HG03175 (cell line): Measurements from ENCODE around the gene PITPNM3.

Experiments used
- ATAC-seq: cut with Tn5 transposase; IDR thresholded peaks from one replicate; pipeline ENCODE4 v1.9.1; 2021; ENCODE audit warnings: mild to moderate bottlenecking, moderate library complexity; ENCODE audit not compliant: unreplicated experiment

Gene PITPNM3

GRCh38 chr17:6526362-6527152, 29.8 kb downstream of the PITPNM3 start:
- no peak for ATAC-seq

DNA sequence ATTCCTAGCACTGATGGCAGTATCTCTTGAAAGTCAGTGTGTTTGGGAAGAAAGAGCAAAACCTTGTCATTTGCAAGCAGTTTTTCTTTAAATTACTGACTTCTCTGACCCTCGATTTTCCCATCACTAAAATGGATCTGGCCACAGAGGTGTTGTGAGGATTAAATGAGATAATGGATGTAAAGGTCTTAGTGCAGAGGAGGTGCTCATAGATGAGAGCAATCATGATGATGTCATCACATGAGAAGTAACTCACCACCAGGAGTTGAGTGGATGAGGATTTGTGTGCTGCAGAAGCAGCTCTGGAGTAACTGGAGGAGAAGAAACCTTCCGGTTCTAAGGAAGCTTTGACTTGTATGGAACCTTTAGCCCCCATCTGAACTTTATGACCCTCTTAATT, 30.6 kb downstream of the PITPNM3 start:
- no peak for ATAC-seq

- ATAC-seq = no peak
Measured at GRCh38 chr17:6525141-6525540, 31.2 kb downstream of the PITPNM3 start.

- ATAC-seq = no peak
Measured at GRCh38 chr17:6524520-6524919, 31.8 kb downstream of the PITPNM3 start.

GRCh38 chr17:6523809-6524355, 32.5 kb downstream of the PITPNM3 start:
- no peak for ATAC-seq

DNA sequence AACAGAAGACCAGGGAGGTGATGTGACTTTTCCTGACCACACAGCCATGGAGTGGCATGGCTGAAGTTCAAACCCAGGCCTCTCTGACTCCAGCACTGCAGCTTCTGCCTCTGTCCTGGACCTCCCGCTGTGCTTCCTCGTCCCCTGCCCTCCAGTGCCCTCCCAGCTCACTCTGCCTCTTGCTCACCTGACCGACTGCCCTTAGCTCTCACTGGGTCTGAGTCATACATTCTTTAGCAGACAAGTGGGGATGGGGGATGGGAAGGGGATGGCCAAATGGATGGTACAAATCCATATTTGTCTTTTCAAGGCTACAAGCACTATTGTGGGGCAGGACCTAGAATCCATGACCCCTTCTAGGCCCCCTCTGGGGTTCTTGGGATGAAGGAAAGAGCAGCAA, 33.0 kb downstream of the PITPNM3 start:
- ATAC-seq = no peak

- ATAC-seq = no peak
Measured at GRCh38 chr17:6521586-6521985, 34.8 kb downstream of the PITPNM3 start.

DNA sequence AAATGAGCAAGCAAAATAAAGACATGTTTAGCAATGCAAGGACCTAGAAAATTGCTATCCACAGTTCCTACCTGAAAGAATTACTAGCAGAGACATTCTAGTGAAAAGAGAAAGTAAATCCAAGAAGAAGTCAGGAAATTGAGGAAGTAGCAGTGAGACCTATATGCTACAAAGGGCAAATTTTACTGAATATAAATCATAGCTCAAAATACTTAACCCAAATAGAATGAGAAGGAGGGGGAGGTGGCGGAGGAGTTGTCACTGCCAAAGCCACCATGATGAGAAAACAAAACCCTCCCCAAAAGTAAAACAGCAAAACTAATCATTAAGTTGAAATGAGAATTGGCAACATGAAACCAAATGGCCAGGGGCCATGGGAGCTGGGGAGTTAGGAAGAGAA, 39.3 kb downstream of the PITPNM3 start:
- no peak for ATAC-seq

DNA sequence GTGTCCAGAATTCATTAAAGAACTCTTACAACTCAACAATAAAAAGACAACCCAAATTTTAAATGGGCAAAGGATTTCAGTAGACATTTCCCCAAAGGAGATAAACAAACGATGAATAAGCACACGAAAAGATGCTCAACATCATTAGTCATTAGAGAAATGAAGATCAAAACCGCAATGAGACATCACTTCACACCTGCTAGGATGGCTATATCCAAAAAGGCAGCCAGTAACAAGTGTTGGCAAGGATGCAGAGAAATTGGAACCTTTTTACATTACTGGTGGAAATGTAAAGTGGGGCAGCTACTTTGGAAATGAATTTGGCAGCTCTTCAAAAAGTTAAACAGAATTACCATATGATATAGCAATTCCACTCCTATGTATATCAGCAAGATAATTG, 42.0 kb downstream of the PITPNM3 start:
- no peak for ATAC-seq

DNA sequence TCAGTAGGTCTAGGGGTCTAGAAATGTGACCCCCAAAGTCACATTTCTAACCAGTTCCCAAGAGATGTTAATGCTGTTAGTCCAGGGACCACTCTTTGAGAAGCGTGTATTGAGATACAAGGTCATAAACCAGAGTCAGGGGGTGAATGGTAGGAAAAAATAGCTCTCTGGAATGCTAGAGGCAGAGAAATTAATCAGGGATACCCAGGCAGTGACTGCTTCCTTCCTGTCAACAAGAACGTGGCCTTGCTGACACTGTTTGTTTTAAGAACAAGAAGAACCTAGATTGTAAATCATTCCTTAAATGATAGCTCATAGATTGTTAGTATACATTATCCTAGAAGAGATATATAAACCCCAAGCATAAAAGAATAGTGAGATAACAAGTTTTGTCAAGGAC, 43.8 kb downstream of the PITPNM3 start:
- ATAC-seq = no peak

GRCh38 chr17:6510321-6510977, 45.9 kb downstream of the PITPNM3 start:
- ATAC-seq = no peak

DNA sequence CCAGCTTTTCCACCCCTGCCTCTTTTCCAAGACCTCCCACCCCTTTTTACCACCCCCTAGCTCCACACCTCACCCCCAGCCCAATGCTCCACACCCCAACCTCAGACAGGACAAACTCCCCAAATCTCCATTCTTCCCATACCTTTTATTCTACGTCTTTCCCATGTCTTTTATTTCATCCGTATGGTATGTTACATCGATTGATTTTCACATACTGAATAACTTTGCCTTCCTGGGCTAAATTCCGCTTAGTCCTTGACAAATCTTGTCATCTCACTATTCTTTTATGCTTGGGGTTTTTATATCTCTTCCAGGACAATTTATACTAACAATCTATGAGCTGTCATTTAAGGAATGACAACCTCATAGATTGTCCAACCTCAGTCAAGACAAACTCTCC, 46.4 kb downstream of the PITPNM3 start:
- no peak for ATAC-seq

- ATAC-seq = no peak
Measured at GRCh38 chr17:6509031-6509771, 47.2 kb downstream of the PITPNM3 start.

GRCh38 chr17:6508519-6509030, 47.8 kb downstream of the PITPNM3 start:
- ATAC-seq = no peak

GRCh38 chr17:6508016-6508415, 48.3 kb downstream of the PITPNM3 start:
- no peak for ATAC-seq

GRCh38 chr17:6507535-6507934, 48.8 kb downstream of the PITPNM3 start:
- no peak for ATAC-seq

DNA sequence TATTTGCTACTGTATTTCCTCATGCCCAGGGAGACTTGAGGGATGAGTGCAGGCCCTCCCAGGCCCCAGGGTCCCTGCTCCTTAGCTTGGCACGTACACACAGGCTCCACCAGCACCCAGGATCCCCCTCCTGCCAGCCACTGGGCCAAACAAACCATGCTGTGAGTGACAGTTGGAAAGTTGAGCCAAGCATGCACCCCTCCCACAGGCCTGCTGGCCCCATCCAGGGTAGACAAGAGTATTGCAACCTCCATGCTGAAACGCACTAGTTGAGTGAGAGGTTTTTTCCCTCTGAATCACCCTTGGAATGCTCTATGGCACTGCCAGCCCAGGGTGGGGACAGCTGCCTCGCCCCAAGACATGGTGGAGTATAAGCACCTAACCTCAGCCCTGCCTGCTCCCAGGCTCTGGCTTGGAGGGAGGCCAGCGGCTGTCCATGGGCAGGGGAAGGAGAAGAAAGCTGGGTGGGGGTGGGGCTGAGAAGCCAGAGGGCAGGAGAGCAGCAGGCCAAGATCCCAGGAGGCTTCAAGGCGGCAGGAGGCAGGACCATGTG, 49.6 kb downstream of the PITPNM3 start:
- ATAC-seq = no peak

DNA sequence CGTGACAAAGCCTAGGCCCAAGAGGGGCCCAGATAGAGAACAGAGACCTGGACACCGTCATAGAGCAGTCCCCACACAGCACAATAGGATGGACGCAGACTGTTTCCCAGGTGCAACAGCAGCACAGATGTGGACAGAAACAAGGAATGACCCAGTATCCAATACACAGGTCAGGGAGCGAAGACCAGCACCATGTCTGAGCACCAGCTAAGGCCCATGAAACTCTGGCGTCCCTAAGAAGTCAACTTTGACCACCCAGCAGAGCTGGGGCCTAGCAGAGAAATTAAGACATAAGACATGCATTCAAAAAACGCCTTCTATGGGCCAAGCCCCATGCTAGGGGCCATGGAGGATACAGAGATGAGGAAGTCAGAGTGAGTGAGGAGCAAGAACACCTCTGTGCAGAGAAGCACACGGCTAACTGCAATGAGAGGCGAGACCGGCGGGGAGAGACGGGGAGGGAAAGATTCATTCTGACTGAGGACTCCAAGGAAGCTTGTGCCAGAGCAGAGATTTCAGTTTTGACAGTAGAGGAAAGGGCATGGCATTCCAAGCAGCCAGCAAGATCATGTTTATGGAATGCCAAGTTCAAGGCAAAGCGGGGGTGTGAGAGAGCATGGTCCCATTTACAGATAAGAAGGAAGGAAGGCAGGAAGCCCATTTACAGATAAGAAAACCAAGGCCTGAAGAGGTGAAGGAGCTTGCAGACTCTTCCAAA, 50.8 kb downstream of the PITPNM3 start:
- no peak for ATAC-seq

GRCh38 chr17:6503641-6504195, 52.6 kb downstream of the PITPNM3 start:
- no peak for ATAC-seq

DNA sequence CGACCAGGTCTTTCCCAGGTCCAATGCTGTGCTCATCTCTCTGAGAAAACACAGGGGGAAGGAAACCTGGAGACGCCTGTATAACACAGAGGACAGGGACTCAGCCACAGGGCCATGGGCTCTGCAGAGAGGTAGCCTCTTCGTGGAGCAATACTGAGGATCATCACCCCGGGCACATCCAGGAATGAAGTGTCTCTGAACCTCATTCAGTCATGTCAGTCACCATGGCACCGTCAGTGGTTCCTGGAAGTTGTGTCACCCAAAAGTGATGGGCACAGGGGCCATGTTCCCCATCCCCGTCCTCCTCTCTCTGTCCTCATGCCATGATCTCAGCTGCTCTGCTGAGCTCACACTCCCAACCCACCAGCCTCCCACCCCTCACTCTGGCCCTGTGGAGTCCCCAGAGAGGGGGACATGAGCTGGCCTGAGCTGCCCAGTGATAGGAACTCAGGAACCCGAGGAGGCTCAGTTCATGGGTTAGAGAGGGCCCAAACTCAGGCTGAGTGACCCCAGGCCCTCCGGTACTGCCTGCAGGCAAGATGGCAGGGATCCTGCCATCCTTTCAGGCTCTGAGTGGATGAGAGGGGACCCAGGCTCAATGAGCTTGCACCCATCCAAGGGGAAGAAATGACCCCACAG, 53.4 kb downstream of the PITPNM3 start:
- ATAC-seq = no peak
